Activated CD4-positive, alpha-beta T cell treated with anti-CD3 and anti-CD28 coated beads, Interleukin-2, amount 10 ng/mL, durations not matched to agents 24 days and 14 days (primary cell): ENCODE data around the gene FGD4. TPM values are rescaled to one million over a fixed set of nuclear protein-coding genes. Genes with fewer than 3 reads are reported as not detected.
A peak's percentile ranks its signal among the peaks of the same experiment; 100 is the strongest.

ENCODE experiments used
- DNase-seq: peaks from one replicate; pipeline ENCODE4 v3.0.0; 2022
- H3K27ac Mint-ChIP-seq: one replicate; pipeline ENCODE4 v1.8.0; 2022; ENCODE audit warnings: mild to moderate bottlenecking, mixed read lengths
- H3K27me3 Mint-ChIP-seq: one replicate; pipeline ENCODE4 v1.8.0; 2022; ENCODE audit warnings: mixed read lengths
- H3K36me3 Mint-ChIP-seq: one replicate; pipeline ENCODE4 v1.8.0; 2022; ENCODE audit warnings: low read depth, mild to moderate bottlenecking, mixed read lengths
- H3K4me1 Mint-ChIP-seq: one replicate; pipeline ENCODE4 v1.8.0; 2021; ENCODE audit warnings: mixed read lengths
- H3K4me3 Mint-ChIP-seq: one replicate; pipeline ENCODE4 v1.8.0; 2022; ENCODE audit warnings: mild to moderate bottlenecking, moderate library complexity, mixed read lengths
- H3K9me3 Mint-ChIP-seq: one replicate; pipeline ENCODE4 v1.8.0; 2021; ENCODE audit warnings: mixed read lengths
- intact Hi-C: fragments of 100-400 bp; cut with micrococcal nuclease; formaldehyde crosslinking; loops from one replicate; pipeline ENCODE4 v1.15.1; 2023
- total RNA-seq: library from RNA; stranded (reverse); gene quantifications from 2 replicates; pipeline ENCODE4 v1.2.3, GENCODE V29; 2022

The FGD4 gene
- total RNA-seq, 1 donor from 2014 or later, result 0.07 TPM

DNA sequence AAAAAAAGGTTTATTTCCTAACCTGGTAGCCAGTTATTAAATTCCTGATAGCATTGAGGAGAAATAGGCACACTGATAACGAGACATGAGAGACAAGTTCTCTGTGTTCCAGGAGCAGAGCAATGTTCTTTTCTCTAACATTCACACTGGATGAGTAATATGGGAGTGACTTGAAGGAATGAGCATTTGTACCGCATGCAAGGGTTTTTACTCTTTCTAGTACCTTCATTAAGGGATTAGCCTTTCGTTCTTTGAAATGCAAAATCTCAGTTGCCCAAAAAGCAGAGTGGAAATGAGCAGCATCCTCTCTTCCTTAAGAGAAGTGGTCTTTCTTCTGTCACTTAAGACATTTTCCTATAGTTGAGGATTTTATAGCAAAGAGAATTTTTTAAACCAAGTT lies 54.7 kb downstream of the FGD4 start:
- no peaks in the 10 kb centered on the region for H3K9me3 Mint-ChIP-seq
- intact Hi-C loops, result no loop called here
- DNase-seq, result no peak
- H3K36me3 Mint-ChIP-seq, result no peaks in the 10 kb centered on the region
- H3K4me3 Mint-ChIP-seq, result no peak overlapping the region
- no peak overlapping the region for H3K27ac Mint-ChIP-seq
- H3K4me1 Mint-ChIP-seq, result peaks cover under 1% of the 10 kb centered on the region
- H3K27me3 Mint-ChIP-seq, result peaks cover 7% of the 10 kb centered on the region

DNA sequence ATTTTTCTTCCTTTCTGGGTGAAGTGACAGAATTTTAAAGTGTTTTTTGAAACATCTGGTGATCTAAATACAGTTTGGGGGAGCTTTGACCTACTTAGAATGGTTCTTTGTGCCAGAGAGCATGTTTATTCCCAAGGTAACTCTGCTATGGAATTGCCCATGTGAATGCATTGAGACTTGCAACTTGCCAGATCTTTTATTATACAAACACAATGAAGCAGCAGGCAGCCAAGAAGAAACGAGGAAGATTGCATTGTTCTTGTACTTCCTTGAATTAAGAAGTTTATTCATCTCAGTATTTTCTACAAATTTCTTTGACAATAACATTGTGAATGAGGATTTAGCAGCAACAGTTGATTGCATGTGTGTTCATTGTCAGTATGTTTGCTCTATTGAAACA lies 55.5 kb downstream of the FGD4 start:
- DNase-seq, result no peak
- no peaks in the 10 kb centered on the region for H3K36me3 Mint-ChIP-seq
- H3K4me3 Mint-ChIP-seq, result no peak overlapping the region
- H3K27me3 Mint-ChIP-seq, result peaks cover 7% of the 10 kb centered on the region
- intact Hi-C loops, result loop anchor here (1.0 to 5.0 kb wide), 5 partner anchors 88 to 1567 kb away; partner anchors contain the start of genes ALG10 and YARS2
- H3K9me3 Mint-ChIP-seq, result no peaks in the 10 kb centered on the region
- H3K27ac Mint-ChIP-seq, result no peak overlapping the region
- no peaks in the 10 kb centered on the region for H3K4me1 Mint-ChIP-seq

DNA sequence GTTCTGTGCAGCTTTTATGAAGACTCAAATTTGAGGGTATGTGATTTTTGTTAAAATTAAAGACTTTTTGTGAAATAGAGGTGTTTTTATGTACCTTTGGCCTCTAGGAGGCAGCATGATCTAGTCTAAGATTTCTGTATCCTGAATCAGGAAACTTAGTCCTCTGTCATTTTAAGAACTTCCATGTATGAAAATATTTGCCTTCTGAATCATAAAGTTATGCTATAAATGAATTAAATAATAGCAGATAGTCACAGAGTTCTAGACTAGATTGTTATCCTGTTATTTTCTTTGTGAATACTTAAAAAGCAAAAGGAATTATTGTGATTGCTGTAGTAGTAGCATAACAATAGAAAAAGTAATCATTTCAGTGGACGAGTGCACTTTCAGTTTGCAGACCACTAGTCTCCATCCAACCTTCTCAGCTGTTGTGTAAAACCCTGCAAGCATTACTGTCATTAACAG lies 56.3 kb downstream of the FGD4 start:
- DNase-seq, result peak; percentile 76
- intact Hi-C loops, result loop anchor here (1.0 to 5.0 kb wide), 5 partner anchors 88 to 1567 kb away; partner anchors contain the start of genes ALG10 and YARS2
- Mint-ChIP-seq H3K36me3 (no peaks in the 10 kb centered on the region), H3K4me3 (no peak overlapping the region), H3K4me1 (no peaks in the 10 kb centered on the region), H3K27me3 (peaks cover 7% of the 10 kb centered on the region), H3K9me3 (no peaks in the 10 kb centered on the region), H3K27ac (no peak overlapping the region)

DNA sequence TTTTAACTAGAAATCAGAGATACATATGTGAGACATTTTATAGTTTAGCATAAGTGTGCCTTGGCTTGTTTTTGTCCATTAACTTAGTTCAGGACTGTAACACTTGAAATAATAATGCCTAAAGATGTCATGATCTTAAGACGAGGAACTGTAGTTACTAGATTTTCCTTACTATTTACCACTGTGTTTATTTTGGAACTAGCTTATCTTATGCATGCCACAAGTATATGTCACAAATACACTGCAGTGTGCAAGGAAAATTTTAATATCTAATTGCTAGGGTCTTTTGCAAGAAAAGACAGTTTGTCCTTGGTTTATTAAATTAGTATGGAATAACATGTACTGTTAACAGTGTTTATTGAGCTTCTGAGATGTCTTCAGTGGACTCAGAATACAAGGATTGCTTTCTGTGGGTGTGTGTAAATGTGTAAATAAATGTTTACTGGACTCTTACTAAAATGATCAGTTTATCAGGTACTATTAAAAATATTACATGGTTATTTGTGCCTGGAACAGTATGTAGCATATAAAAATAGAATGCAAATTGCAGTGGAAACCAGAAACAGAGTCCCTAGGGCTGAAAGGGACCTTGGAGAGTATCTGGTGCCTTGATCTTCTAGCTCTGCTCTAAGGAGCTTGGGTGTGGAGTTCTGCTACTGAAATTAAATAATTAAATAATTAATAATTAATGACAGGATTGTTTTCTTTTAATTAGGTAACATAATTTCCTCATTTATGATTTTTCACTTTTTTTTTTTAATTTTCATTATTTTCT lies 58.1 kb downstream of the FGD4 start:
- H3K27me3 Mint-ChIP-seq, result peaks cover 7% of the 10 kb centered on the region
- intact Hi-C loops, result loop anchor here (5.0 kb wide), 1 partner anchor 90 kb away; no protein-coding TSS in a partner anchor
- H3K36me3 Mint-ChIP-seq, result no peaks in the 10 kb centered on the region
- H3K9me3 Mint-ChIP-seq, result no peaks in the 10 kb centered on the region
- H3K4me3 Mint-ChIP-seq, result no peak overlapping the region
- H3K4me1 Mint-ChIP-seq, result no peaks in the 10 kb centered on the region
- DNase-seq, result no peak
- H3K27ac Mint-ChIP-seq, result no peak overlapping the region

DNA sequence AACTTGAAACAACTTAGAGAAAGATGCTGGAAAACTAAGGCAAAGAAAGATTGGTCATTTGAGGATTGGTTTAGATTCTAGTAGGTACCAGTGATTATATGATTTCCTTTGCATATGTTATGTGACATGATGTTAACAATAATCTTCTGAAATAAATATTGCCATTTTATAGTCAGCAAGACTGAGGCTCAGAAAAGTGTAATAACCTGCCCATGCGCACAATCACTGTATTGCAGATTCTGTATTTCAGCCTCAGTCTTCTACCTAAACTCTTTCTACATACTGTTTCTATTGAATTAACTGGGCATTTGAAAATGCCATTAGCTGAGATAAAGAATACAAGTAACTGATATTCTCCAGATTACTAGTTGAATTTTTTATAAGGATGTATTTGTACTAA lies 61.3 kb downstream of the FGD4 start:
- no peaks in the 10 kb centered on the region for H3K9me3 Mint-ChIP-seq
- no peaks in the 10 kb centered on the region for H3K36me3 Mint-ChIP-seq
- no peak overlapping the region for H3K27ac Mint-ChIP-seq
- intact Hi-C loops, result no loop called here
- peaks cover 4% of the 10 kb centered on the region for H3K27me3 Mint-ChIP-seq
- H3K4me3 Mint-ChIP-seq, result no peak overlapping the region
- DNase-seq, result no peak
- no peaks in the 10 kb centered on the region for H3K4me1 Mint-ChIP-seq

DNA sequence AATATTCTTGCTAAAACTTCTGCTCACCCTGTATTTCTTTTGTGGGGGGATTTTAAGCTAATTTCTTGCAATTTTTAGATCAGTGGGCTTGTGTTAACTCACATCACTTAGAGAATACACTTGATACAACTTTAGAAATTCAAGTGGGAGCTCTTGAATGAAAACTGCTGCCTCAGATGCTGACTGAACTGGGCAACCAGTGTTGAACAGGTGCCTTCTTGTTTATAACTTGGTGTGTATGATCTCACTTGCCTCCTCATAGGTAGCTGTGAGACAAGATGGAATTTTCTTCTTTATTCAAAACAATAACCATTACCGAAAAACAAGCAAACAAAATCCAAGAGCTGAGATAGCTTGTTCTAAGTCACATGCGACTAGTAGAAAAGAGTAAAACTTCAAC lies 63.5 kb downstream of the FGD4 start:
- Mint-ChIP-seq H3K4me3 (no peak overlapping the region), H3K9me3 (no peaks in the 10 kb centered on the region), H3K36me3 (no peaks in the 10 kb centered on the region), H3K27me3 (peaks cover 4% of the 10 kb centered on the region), H3K27ac (no peak overlapping the region), H3K4me1 (no peaks in the 10 kb centered on the region)
- intact Hi-C loops, result no loop called here
- no peak for DNase-seq

DNA sequence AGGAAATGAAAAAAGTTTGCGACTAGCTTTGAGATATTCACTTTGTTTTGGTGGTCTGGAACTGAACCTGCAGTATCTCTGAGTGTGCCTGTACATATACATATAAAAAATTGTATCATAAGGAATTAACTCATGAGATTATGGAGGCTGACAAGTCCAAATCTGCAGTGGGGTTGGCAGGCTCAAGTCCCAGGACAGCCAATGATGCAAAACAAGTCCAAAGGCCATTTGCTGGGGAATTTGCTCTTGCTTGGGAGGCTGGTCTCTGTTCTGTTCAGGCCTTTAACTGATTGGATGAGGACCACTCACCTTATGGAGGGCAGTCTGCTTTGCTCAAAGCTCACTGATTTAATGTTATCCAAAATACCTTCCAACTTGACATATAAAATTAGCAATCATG lies 66.8 kb downstream of the FGD4 start:
- Mint-ChIP-seq H3K27me3 (peaks cover 4% of the 10 kb centered on the region), H3K4me3 (no peak overlapping the region), H3K36me3 (no peaks in the 10 kb centered on the region), H3K27ac (no peak overlapping the region), H3K4me1 (no peaks in the 10 kb centered on the region), H3K9me3 (peaks cover 3% of the 10 kb centered on the region)
- intact Hi-C loops, result no loop called here
- no peak for DNase-seq

DNA sequence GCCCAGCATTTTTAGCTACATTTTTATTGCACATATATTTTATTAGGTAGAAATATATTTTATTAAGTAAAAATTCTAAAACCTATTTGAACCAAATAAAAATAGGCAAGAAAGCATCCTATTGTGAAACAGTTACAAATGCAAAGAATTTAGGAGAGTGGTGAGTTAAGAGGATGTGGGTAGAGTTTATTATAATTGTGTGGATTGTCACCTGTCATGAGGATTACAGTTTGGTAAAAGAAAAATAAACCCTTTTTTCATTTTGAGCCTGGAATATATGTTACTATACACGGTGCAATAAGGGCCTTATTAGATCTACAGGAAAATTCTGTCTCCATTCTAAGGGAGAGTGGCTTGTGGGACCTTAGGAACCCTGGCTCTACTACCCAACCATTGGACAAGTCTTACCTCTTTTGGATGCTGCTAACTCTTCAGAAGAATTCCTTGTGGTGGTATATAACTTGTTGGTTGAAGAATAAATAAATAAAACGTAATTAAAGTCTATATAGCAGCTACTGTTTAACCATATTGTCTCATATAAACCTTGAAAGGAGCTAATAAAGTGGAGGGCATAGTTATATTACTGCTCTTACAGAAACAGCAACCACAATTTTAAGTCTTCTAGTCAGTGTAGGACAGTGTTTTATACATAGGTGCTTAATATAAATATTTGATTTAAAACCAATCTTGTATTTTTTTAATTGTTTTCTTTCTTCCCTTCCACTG lies 67.8 kb downstream of the FGD4 start:
- Mint-ChIP-seq H3K9me3 (peaks cover 5% of the 10 kb centered on the region), H3K27me3 (peaks cover 4% of the 10 kb centered on the region), H3K4me3 (no peak overlapping the region), H3K36me3 (no peaks in the 10 kb centered on the region), H3K27ac (no peak overlapping the region), H3K4me1 (no peaks in the 10 kb centered on the region)
- DNase-seq, result no peak
- intact Hi-C loops, result no loop called here

DNA sequence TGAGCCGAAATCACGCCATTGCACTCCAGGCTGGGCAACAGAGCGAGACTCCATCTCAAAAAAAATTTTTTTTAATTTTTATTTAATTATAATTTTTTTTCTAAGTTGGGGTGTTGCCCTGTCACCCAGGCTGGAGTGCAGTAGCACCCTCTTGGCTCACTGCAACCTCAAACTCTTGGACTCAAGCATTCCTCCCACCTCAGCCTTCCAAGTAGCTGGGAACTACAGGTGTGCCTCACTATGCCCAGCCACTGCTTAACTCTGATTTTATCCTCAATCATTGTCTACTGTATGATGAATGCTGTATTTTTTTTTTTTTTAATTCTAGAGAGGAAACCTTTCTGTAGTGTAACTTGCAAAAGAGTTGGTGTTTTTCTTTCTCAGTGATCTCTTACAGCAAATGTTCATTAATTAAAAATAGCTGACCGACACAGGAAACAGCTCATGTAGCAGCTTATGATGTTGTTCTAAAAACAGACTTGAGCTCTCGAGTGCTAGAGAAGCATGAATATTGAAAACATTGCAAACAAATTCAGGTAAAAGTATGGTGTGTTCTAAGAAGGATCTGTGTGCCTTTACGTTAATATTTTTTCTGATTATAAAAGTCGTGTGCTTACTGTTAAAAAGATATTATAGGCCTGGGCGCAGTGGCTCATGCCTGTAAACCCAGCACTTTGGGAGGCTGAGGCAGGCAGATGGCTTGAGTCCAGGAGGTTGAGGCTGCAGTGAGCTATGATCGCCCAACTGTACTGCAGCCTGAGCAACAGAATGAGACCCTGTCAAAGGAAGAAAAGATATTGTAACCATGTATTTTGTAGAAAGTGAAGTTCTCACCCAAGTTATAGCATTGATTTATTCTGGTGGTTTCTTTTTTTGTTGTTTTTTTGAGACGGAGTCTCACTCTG lies 68.9 kb downstream of the FGD4 start:
- Mint-ChIP-seq H3K4me1 (no peaks in the 10 kb centered on the region), H3K27ac (no peak overlapping the region), H3K36me3 (no peaks in the 10 kb centered on the region), H3K4me3 (no peak overlapping the region), H3K9me3 (peaks cover 5% of the 10 kb centered on the region), H3K27me3 (no peaks in the 10 kb centered on the region)
- no peak for DNase-seq
- intact Hi-C loops, result no loop called here

DNA sequence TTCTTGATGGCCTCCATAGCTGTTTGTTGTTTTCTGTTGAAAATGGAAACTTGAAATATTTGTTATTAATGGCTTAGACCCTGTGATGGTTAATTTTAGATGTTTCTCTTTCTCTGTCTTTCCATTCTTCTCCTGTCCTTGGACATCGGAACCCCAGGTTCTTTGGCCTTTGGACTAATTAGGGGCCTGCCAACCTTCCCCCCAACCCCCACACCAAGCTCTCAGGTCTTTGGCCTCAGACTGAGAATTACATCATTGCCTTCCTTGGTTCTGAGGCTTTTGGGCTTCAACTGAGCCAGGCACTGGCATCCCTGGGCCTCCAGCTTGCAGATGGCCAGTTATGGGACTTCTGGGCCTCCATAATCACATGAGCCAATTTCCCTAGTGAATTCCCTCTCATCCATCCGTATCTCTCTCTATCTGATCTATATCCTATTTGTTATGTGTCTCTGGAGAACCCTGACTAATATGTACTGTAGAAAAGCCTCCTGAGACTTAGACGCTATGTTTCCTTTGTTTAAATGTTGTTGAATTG lies 71.6 kb downstream of the FGD4 start:
- Mint-ChIP-seq H3K9me3 (peaks cover 5% of the 10 kb centered on the region), H3K27me3 (peaks cover 3% of the 10 kb centered on the region)

DNA sequence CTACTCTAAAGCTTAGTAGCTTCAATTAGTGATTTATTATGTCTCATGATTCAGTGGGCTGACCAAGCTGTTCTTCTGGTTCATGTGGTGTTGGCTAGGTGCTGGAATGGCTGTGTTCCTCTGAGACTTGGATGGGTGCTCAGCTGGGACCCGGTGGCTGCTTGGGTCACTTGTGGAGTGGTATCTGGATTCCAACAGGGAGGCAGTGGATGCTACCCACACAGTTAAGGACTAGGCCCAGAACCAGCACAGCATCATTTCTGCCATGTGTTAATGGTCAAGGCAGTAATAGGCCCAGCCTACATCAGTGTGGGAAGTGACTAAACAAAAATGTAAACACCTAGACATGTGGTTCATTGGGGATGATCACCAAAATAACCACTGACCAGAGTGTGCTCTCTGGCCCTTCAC lies 72.2 kb downstream of the FGD4 start:
- Mint-ChIP-seq H3K27ac (no peak overlapping the region), H3K4me1 (no peaks in the 10 kb centered on the region), H3K36me3 (no peaks in the 10 kb centered on the region), H3K9me3 (peaks cover 5% of the 10 kb centered on the region), H3K27me3 (peaks cover 3% of the 10 kb centered on the region), H3K4me3 (no peak overlapping the region)
- intact Hi-C loops, result no loop called here
- no peak for DNase-seq

More for the DNA sequence above, 71.6 kb downstream of the FGD4 start:
- Mint-ChIP-seq H3K36me3 (no peaks in the 10 kb centered on the region), H3K4me3 (no peak overlapping the region), H3K27ac (no peak overlapping the region), H3K4me1 (no peaks in the 10 kb centered on the region)
- intact Hi-C loops, result no loop called here
- no peak for DNase-seq

DNA sequence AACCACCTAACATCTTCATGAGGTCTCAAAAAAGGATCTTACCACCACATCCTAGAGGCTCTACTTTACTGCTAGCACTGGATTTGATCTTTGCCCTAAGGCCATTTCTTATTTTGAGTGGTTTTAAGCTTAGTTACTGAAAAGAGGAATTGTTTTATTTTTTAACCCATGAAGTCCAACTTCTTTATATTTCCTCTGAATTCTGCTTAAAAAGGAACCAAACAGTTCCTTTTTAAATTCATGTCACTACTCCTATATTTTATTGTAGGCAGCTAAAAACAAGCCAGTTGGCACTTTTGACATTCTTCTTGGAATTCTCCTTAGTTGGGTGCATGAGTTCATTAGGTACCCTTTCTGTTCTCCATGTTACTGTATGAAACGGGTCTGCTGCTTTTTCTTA lies 76.4 kb downstream of the FGD4 start:
- peaks cover 5% of the 10 kb centered on the region for H3K9me3 Mint-ChIP-seq
- intact Hi-C loops, result no loop called here
- DNase-seq, result no peak
- H3K4me3 Mint-ChIP-seq, result no peak overlapping the region
- peaks cover 9% of the 10 kb centered on the region for H3K27me3 Mint-ChIP-seq
- no peaks in the 10 kb centered on the region for H3K4me1 Mint-ChIP-seq
- no peaks in the 10 kb centered on the region for H3K36me3 Mint-ChIP-seq
- no peak overlapping the region for H3K27ac Mint-ChIP-seq

DNA sequence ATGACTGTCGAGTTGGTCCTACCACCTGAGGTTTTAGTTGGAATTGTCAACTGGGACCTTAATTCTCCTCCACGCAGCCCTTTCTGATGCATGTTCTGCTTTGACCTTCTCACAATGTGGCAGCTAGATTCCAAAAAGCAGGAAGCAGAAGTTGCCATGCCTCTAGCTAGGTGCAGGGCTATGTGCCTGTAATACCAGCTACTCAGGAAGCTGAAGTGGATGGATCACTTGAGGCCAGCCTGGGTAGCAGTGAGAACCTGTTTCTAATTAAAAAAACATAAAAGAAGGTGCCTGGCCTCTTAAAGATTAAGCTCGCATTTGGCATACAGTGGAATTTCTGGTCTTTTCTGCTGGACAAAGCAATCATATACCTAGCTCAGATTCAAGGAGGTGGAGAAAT lies 77.1 kb downstream of the FGD4 start:
- no peak for DNase-seq
- H3K4me1 Mint-ChIP-seq, result no peaks in the 10 kb centered on the region
- intact Hi-C loops, result no loop called here
- no peaks in the 10 kb centered on the region for H3K36me3 Mint-ChIP-seq
- H3K4me3 Mint-ChIP-seq, result no peak overlapping the region
- no peaks in the 10 kb centered on the region for H3K9me3 Mint-ChIP-seq
- peaks cover 9% of the 10 kb centered on the region for H3K27me3 Mint-ChIP-seq
- no peak overlapping the region for H3K27ac Mint-ChIP-seq
